GM19395 (cell line): ENCODE results near the gene FGFR3.

Experiments
- ATAC-seq: cut with Tn5 transposase; IDR thresholded peaks from one replicate; pipeline ENCODE4 v1.9.1; 2021; ENCODE audit warnings: mild to moderate bottlenecking, moderate library complexity; ENCODE audit not compliant: unreplicated experiment

FGFR3 gene

GRCh38 chr4:1792832-1793495, at the start of gene FGFR3:
Gene FGFR3, plus strand, starts transcription at chr4:1793293. Its CDS starts 642 bp downstream, at chr4:1793935.
- no peak for ATAC-seq

- no peak for ATAC-seq
Measured at GRCh38 chr4:1743551-1743950, 49.5 kb upstream of the FGFR3 start.

GRCh38 chr4:1743975-1744374, 49.1 kb upstream of the FGFR3 start:
- ATAC-seq, result no peak

GRCh38 chr4:1744552-1744951, 48.5 kb upstream of the FGFR3 start:
- no peak for ATAC-seq

- no peak for ATAC-seq
Measured at GRCh38 chr4:1745165-1745564, 47.9 kb upstream of the FGFR3 start.

GRCh38 chr4:1745697-1746096, 47.4 kb upstream of the FGFR3 start:
- ATAC-seq, result no peak

- ATAC-seq, result peak; percentile 61
Measured at GRCh38 chr4:1746265-1746691, 46.8 kb upstream of the FGFR3 start.

- no peak for ATAC-seq
Measured at GRCh38 chr4:1746919-1747602, 46.0 kb upstream of the FGFR3 start.

- no peak for ATAC-seq
Measured at GRCh38 chr4:1747603-1747967, 45.5 kb upstream of the FGFR3 start.

GRCh38 chr4:1748465-1748995, 44.6 kb upstream of the FGFR3 start:
- ATAC-seq, result no peak

GRCh38 chr4:1749370-1749769, 43.7 kb upstream of the FGFR3 start:
- no peak for ATAC-seq

- ATAC-seq, result no peak
Measured at GRCh38 chr4:1749826-1750225, 43.3 kb upstream of the FGFR3 start.

- ATAC-seq, result no peak
Measured at GRCh38 chr4:1750381-1751154, 42.5 kb upstream of the FGFR3 start.

GRCh38 chr4:1751155-1751918, 41.8 kb upstream of the FGFR3 start:
- no peak for ATAC-seq

GRCh38 chr4:1751919-1752283, 41.2 kb upstream of the FGFR3 start:
- no peak for ATAC-seq

- no peak for ATAC-seq
Measured at GRCh38 chr4:1752284-1753041, 40.6 kb upstream of the FGFR3 start.

- no peak for ATAC-seq
Measured at GRCh38 chr4:1753294-1753696, 39.8 kb upstream of the FGFR3 start.

GRCh38 chr4:1753697-1754311, 39.3 kb upstream of the FGFR3 start:
- ATAC-seq, result no peak

GRCh38 chr4:1754336-1754735, 38.8 kb upstream of the FGFR3 start:
- ATAC-seq, result no peak

GRCh38 chr4:1755297-1755696, 37.8 kb upstream of the FGFR3 start:
- no peak for ATAC-seq
